GM21515 (cell line): ENCODE measurements around the gene MRPL36.

ENCODE experiments used
- ATAC-seq: cut with Tn5 transposase; IDR thresholded peaks from one replicate; pipeline ENCODE4 v1.9.1; 2021; ENCODE audit not compliant: unreplicated experiment

MRPL36 gene

GRCh38 chr5:1765880-1766235 is 33.8 kb downstream of the MRPL36 start:
- ATAC-seq, result no peak

GRCh38 chr5:1765141-1765879 is 34.3 kb downstream of the MRPL36 start:
- ATAC-seq, result no peak

DNA sequence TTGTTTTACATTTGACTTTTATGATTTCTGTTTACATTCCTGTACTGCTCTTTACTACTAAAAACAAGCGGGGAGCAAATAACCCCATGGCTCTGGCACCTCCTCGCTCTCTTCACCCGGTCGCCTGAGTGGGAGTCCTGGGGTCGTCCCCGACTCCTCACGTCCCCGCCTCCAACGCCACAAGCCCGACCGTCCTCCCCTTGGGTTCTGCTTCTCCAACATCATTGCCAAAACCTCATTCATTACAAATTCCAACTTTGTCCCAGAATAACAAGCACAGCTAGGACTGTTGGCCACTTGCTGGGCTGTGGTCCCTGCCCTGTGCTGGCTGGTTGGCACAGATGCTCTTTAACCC is 35.1 kb downstream of the MRPL36 start:
- ATAC-seq, result no peak

DNA sequence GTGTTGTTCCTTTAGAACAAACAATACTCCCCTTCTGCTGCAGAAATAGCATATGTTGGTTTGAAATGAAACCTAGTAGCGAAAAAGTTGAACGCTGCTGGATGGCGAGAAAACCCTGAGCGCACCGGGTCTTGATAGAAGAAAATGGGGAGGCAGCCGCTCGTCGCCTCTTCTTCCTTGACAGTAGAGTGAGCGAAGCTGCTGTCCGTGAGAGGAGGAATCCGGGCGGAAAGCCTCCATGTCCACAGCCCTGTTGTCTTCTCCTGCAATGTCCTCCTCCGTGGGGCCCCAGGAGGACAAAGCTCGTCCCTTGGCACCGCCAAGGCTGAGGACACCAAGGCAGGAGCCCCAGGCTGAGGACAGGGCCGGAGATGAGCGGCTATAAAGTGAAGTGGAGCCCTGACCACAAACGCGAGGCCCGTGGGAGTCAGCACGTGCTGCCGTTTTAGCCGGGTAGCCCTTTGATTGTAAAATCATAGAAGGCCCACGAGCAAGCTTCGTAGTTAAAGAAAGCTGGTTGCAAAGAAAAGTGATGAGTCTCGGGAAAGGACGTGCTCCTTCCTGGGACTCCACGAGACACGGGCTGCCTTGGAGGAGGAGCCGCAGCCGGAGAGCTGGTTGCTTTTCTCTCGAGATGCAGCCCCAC is 35.6 kb downstream of the MRPL36 start:
- ATAC-seq, result no peak

DNA sequence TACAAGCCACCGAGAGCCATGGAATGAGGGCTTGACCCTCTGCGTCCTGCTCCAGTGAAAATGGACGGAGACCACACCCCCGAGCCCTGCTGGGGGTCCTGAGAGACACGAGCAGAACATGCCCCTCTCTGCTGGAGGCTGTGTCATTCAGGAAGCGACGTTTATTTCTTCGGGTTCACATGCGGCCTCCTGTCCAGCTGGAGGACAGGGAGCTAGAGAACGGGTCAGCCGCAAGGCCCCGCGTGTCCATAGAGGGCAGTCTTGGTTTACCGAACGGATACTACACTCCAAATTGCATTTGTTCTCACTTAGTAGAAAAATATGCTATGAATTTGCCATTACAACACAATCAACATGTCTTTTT is 36.1 kb downstream of the MRPL36 start:
- no peak for ATAC-seq

GRCh38 chr5:1762883-1763547 is 36.6 kb downstream of the MRPL36 start:
- ATAC-seq, result no peak

- no peak for ATAC-seq
These were observed 37.3 kb downstream of the MRPL36 start for GRCh38 chr5:1762121-1762882.

GRCh38 chr5:1761453-1761755 is 38.2 kb downstream of the MRPL36 start:
- no peak for ATAC-seq

- ATAC-seq, result no peak
These were observed 38.8 kb downstream of the MRPL36 start for GRCh38 chr5:1760656-1761452.

DNA sequence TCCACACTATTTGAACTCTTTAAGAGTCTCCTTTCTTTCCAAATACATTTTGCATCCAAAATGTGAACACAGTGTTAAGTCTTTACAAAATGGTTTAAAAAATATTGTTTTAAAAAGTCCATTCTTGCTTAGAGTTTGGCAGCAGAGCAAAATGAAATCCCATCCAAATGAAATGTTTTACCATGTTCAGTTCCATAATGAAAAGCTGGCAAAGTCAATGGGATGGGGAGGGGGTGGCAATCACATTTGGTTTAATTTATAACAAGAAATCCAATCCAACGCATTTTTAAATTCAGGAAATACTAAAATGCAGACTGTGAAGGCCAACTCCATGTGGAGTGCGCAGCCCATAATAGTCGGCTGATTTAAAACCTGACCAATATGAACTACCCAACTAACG is 39.4 kb downstream of the MRPL36 start:
- ATAC-seq, result no peak

- ATAC-seq, result no peak
These were observed 40.2 kb downstream of the MRPL36 start for GRCh38 chr5:1759378-1759970.

GRCh38 chr5:1758574-1758973 is 41.1 kb downstream of the MRPL36 start:
- ATAC-seq, result no peak

GRCh38 chr5:1757511-1757910 is 42.1 kb downstream of the MRPL36 start:
- ATAC-seq, result no peak

- no peak for ATAC-seq
These were observed 43.2 kb downstream of the MRPL36 start for GRCh38 chr5:1756481-1756880.

DNA sequence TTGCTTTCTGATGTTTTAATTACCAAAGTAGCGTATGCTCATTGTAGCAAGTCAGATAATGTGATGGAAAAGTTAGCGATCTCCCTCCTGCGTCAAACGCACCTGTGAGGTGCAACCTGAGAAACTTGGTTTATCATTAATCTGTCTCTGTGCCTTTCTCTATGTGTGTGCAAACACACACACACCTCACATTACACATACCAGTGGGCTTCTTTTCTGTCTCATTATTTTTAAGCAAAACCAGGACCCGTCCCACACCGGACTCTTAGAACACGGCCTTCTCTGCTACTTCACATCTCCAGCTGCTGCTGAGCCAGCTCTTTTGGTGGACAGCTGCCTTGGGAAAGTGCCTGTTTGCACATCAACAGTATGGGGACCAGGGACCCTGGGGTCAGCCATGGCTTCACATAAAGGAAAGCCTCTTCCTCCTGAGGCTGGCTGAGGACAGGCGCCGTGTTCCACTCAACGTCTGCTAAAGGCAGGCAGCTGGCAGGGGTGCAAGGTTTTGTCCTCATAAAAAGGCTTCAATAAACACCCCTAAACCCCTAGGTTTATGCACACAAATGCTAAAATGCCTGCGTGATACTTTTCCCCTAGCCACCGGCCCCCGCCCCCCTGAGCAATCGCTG is 44.2 kb downstream of the MRPL36 start:
- ATAC-seq, result no peak

DNA sequence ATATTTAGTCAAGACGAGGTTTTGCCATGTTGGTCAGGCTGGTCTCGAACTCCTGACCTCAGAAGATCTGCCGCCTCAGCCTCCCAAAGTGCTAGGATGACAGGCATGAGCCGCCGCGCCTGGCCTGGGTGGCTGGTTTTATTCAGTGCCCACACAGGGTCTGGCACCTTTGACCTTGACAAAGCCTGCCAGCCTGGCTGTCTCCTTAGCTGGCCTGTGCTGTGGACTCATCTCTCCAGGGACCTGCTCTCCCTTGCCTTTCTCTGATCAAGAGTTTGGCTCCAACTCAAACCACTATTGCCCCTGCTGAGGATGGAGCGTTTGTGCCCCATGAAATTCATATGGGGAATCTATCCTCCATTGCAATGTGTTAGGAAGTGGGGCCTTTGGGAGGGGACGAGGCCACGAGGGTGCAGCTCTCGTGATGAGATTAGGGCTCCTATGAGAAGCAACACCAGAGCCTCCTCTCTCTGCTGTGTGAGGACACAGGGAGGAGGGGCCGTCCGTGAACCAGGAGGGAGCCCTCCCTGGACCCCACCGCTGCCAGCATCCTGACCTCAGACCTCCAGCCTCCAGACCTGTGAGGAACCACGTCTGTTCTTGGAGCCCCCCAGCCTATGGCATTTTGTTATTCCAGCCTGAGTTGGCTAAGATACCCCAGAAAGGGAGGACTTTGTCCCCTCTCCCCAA is 45.0 kb downstream of the MRPL36 start:
- ATAC-seq, result no peak

DNA sequence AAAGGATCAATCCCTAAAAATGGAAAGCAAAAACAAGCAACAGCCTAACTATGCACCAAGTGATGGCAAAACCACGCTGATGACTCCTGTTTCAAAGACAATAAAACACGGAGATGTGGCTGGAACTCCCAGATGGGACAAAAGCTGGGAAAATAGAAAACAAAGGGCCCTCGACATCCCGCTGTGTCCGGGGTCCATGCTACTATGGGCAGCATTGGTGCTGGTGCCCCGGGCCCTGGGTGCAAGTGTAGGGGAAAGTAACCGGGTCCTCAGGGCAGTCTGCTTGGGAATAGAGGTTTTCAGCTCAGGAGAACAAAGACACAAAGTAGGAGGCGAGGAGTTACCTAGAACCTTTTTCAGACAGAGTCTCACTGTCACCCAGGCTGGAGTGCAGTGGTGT is 46.1 kb downstream of the MRPL36 start:
- ATAC-seq, result no peak

- no peak for ATAC-seq
These were observed 46.8 kb downstream of the MRPL36 start for GRCh38 chr5:1752881-1753280.

GRCh38 chr5:1751864-1752822 is 47.5 kb downstream of the MRPL36 start:
- no peak for ATAC-seq
